ENCODE measurements around the gene GRM5.

The GRM5 gene

DNA sequence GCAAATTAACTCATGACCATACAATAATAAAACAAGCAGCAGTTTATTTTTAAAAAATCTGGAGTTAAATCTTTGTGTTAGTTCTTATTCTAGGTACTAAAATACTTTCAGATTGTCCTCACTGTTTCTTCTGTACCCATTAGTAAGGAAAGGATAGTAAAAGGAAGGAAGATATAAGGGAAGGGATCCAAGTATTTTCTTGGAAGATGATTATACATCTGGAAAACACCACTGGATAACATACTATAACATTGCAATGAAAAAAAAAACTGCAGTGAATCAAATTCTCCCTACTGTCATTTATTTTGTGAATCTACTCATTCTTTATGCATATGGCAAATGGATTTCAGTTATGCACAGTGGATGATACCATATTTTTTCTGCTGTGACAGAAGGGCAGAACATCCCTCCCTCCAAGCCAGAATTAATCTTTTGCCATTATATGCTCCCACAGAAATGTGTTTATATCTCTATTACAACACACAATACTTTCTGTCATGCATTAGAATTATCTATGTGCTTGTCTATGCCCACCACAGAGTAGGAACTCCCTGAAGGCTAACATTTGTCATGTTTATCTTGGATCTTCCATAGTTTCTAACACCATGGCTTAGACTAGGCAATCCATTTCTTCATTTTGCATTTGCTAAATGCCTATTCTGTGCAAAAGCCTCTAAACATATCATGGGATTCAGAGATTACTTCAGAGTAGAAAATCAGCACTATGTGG, 446.0 kb downstream of the GRM5 start:
- DNase-seq = no peak

GRCh38 chr11:88619071-88619425, 446.7 kb downstream of the GRM5 start:
- DNase-seq = no peak

GRCh38 chr11:88618327-88619070, 447.3 kb downstream of the GRM5 start:
- no peak for DNase-seq

DNA sequence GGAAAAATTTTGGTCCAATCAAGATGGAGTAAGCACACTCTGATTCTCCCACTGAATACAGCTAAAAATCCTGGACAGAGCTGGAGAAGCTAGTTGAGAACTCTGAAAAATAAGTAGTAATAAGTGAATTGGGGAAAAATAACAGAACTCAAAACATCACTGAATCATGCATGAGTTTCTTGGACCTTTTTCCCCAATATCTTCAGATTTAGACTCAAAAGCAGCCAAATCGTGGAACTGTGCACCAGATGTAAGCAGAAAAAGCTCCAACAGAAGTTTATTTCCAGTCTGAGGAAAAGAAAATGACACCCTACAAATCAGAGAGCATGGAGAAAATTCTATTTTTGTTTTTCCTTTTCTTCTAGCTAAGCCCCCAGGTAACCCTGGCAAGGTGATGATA, 448.6 kb downstream of the GRM5 start:
- no peak for DNase-seq

DNA sequence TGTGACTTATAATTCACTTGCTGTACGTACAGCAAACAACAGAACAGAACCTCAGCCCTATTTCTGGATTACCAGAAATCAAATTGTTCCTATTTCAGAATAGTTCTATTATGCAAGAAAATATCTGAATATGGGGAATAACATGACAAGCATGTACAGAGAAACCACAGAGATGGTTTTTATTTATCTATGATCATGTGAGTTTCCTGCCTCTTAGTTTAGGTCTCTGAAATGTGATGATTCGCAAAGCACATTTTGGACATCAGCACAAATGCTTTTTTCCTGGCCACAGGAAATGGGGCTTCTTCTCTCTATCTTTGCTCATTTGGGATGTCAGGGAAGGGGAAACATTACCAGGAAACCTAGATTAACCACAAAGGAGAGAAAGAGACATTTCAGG, 461.5 kb downstream of the GRM5 start:
- DNase-seq = no peak

DNA sequence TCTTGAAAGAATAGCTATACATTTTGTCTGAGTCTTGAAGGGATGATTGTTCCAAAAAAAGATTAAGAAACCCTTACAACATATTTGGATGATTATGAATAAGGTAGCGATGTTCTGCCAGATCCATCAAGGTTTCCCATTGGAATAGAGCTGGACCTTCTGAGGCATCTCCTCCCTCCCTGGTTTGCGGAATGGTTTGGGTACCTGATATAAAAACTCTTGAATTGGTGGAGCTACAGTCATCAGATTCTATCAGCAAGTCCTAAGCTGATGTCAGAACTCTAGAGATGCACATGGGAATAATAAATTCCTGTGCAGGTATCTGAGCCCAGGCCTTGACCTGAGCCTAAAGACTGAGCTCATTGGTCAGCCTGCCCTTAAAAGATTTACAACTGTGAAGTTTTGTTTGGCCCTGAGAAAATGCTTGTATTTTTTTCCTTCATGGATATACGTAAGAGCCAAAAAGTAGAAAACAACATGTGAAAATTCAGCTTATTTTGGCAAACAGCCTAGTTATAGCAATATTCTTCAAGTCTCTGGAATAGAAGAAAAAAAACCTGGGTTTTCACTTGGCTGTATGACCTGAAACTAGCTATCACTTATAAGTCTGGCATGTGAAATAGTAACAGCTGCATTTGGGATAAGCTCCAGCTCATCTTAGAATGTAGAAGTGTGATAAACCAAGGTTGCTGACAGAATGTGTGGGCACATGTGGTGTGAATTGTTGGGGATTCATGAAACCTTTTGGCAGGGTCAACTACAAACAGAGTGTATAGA, 462.5 kb downstream of the GRM5 start:
- DNase-seq = no peak

GRCh38 chr11:88597387-88597786, 468.4 kb downstream of the GRM5 start:
- no peak for DNase-seq

DNA sequence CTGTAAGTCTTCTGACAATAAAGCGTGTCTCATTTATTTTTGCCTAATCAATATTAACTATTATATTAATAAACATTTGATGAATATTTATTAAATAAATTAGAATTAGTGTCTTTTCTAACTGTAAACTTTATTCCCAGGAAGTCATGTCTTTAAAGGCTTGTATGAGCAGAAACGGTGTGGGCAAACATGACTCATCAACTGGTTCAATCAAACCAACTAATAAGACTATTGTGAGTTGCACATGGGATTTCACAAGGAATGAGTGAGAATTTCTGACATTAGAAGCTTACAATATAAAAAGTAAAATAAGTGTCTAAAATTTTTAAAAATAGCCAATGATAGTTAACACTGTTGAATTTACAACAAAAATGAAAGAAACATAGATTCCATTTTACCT, 469.0 kb downstream of the GRM5 start:
- no peak for DNase-seq

DNA sequence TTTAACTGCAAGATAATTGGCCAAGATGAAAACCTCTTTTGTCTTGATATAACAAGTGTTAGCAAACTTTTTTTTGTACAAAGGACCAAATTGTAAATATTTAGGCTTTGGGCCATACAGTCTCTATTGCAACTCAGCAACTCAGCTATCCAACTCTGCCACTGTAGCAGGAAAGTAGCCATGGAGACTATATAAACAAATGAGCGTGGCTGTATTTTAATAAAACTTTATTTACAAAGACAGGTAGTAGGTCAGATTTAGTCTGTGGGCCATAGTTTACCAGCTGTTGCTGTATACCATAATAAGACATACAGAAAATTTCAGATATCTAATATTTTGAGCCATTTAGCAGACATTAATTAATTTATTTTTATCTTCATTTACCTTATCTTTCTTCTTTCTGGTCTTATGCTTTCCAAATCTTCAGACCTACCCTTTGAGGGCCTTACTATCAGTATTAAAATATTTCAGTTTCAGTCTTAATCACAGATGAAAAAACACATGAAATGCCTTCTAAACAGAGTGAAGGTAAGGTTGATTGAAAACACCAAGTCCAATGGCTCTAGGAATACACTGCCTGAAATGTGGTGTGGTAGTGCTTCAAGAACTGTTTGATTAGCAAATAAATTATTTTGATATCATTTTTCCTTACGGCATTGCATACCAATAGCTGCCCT, 471.4 kb downstream of the GRM5 start:
- no peak for DNase-seq

- no peak for DNase-seq
These were observed 475.4 kb downstream of the GRM5 start for GRCh38 chr11:88590361-88590760.

GRCh38 chr11:88583251-88583650, 482.5 kb downstream of the GRM5 start:
- DNase-seq = no peak

DNA sequence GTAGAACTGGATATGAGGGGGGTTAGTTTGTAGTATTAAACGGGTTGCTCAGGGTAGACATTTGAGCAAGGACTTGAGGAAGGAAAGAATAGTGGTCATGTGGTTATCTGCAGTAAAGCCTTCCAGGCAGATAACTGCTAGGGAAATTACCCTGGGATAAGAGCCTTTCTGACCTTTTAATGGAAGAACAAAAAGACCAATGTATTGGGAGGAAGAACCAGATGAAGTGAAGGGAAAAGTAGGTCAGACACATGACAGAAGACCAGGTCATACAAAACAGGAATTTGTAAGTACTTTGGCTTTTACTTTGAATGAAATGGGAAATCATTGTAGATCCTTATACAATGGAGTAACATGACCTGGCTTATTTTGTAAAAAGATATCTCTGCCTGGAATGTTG, 486.3 kb downstream of the GRM5 start:
- no peak for DNase-seq

GRCh38 chr11:88576741-88577140, 489.0 kb downstream of the GRM5 start:
- DNase-seq = no peak

- no peak for DNase-seq
These were observed 489.9 kb downstream of the GRM5 start for GRCh38 chr11:88575916-88576315.

- no peak for DNase-seq
These were observed 496.4 kb downstream of the GRM5 start for GRCh38 chr11:88569342-88569741.

DNA sequence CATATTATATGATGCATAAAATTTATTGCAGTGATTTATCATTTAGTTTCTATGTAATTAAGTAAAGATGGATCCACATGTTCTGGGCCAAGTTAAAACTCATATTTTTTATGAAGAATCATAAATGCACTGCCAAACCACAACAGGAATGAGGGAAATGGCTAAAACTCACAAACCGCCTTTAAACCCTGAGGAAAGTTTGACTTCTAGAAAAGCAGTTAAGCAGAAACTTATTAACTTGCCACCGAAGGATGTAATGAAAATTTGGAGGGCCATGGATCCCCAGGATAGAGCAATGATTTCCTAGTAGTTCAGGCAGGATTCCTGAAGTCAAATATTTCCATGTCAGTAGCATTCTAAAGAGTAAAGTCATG, 510.0 kb downstream of the GRM5 start:
- DNase-seq = no peak

DNA sequence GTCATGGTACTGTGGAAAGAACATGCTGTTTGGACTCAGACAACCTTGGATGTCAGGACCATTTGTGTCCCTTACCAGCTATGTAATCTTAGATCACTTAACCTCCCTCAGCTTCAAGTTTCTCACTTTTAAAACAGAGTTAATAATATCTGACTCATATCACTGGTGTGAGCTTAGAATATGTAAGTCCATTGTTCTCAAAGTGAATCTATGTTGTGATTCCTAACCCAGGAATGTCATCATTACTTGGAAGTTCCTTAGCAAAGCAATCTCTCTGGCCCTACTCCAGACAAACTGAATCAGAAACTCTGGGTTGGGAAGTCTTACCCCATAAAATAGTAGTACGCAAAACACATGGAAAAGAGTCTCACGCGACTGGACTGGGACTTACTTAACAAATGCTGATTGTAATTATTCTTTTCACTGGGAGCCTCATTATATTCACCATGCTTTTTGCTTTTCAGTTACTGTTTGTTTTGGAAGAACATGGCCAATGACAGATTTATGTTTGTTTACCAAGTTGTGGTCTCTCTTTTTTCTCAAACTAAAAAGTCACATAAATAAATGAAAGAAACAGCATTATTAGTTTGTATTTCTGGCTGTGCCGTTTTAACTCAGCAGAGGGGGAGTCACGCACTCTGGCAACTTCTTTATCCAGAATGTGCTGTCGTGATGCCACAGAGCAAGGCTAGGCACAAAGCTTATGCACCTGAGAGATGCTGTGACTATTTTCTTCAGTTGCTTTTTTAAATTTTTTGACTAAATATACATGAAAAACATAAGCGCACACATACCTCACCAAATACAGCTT, 510.6 kb downstream of the GRM5 start:
- no peak for DNase-seq

DNA sequence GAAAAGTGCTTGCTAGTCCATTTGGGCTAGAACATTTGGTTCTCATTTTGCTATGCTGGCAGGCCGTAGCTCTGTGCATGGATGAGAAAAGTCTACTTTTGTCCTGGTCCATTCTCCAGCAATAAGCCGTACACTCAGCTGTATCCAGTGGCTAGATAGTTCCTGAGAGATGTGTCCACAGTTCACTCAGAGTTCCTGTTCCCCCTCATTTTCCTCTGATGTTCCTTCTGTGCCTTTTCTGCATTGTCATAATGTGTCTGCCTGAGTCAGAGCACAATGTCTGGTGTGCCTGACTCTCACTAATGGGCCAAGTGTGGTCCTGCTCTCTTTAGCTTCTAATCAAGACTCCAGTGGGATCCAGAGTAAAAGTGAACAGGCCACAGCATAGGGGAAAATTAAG, 512.6 kb downstream of the GRM5 start:
- peak in 1 of 51 donors; percentile 2 for DNase-seq

GRCh38 chr11:88552379-88553062, 513.3 kb downstream of the GRM5 start:
- DNase-seq = peak in 10 of 51 donors; percentile 0 to 15 (median 4)

DNA sequence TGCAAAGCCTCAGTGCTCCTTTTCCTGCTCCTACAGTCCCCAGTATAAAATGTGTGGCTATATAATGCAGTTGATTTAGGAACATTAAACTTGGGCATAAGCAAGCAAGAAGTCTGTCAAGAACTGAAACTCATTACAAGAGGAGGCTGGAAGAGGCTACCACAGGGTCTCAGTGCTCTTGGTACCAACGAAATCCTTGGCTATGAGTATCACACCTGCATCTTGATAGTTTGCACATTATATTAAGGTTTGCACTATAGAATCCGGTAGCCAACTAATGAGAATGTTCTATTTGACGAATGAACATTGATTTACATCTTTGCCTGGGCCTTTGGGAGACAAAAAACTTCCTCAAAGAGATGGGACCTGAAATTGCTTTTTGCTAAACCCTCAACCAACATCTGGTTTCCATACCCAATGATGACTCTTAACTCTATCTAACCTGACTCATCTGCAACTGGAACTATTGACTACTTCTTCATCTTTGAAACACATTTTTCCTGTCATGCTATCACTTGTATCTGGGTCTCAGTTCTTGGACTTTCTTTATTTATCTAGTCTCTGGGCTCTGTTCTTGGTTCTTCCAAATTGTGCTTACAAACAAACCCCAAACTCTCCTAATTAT, 521.0 kb downstream of the GRM5 start:
- DNase-seq = no peak
